Stimulated activated CD4-positive, alpha-beta T cell treated with anti-CD3 and anti-CD28 coated beads, TNF-alpha, amount 100 ng/mL, for 4 hours (primary cell): Measurements from ENCODE around the gene ECPAS.
"Not testable (repeated sequence)": the region's sequence is repeated elsewhere in the genome, so short reads cannot be mapped to it uniquely, and the experiment has no call there.

Experiments used
- DNase-seq, 3 experiments: peaks; one replicate each; pipeline ENCODE4 v3.0.0-alpha.2; 2020; ENCODE audit warnings: low read depth in 3 of 3

ECPAS gene

DNA sequence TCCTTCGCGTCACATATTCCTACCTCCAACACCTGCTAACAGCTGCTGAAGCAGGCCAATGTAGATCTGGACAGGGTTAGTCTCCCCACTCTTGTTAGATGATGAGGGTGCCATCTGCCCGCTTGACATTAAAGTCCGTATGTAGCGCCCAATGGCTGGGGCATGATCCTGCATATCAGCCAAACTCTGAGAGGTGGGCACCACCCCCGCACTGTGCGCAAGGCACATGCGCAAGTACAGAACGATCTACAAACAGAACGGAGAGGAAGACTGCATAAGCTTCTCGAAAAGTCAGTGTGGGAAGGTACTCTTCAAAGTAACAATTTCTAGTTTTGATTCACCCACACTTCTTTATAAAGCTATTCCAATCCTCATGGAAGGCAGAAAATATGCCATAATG, 69.8 kb downstream of the ECPAS start:
- no peak for DNase-seq

DNA sequence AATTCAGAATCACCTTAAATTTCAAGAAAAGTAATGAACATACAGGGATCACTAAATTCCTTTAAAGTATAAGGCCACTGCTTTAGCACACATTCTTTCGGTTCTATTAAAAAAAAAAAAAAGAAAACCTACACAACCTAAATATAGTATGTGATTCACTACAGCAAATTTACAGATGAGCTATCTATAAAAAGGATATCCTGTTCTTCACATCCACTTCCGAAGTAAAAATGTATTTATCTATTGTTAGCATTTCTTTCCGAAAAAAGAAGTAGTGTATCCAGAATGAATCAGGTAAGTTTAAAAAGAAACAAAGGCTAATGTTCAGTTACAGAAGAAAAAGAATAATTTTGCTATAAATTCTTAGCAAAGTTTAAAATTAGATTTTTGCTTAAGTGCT, 70.2 kb downstream of the ECPAS start:
- no peak for DNase-seq

DNA sequence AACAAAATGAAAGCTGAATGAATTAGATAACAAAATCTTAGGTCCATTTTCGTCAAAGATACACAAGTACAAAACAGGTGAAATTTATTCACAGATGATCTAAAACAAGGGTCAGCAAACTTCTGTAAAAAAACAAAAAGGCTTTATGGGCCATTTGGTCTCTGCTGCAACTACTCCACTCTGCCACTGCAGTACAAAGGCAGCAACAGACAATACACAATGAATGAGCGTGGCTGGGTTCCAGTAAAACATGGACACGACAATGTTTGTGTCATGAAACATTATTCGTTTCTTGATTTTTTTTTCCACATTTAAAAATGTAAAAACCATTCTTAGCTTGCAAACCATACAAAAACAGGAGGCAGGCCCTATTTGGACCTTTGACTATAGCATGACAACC, 71.9 kb downstream of the ECPAS start:
- DNase-seq = no peak

DNA sequence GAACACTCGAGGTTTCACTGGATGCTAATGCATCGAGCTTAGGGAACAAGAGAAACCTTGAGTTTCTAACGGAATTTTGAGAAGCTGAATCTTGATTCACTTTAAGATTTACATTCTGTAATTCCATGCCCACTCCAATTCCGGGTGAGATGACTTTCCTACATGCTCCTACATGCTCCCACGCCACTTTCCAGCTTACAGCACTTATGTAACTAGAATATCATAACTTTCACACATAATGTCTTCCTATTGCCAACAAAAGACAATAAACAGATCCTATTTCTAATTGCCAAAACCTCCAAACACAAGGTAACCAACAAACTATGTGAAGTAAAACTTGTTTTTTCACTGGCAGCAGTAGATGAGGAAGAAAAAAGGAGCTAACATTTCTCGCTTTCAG, 72.9 kb downstream of the ECPAS start:
- no peak for DNase-seq

DNA sequence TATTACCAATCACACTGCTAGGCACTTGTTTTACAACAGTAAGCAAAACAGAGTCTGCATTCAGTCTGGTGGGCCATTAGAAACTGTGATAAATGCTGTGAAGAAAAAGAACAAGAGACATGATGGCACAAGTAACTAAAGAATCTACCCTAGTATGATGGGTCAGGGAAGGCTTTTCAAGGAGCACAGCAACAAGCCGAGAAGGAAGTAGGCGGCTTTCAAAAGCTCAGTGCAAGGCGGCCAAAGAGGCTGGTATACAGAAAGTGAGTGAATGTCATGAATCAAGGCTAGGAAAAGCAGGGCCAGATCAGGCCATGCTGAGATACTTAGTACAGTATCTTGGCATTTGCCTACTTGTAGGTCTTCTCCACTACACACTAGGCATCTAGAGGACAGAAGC, 76.4 kb downstream of the ECPAS start:
- DNase-seq = no peak

DNA sequence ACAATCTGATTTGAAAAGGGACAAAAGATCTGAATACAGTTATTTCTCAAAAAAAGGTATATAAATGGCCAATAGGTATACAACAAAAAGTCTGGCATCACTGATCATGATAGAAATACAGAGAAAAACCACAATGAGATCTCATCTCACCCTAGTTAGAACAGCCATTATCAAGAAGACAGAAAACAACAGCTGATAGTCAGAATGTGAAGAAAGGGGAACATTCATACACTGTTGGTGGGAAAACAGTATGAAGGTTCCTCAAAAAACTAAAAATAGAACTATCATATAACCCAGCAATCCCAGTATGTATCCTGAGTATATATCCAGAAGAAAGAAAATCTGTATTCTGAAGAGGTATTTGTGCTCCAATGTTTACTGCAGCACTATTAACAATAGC, 78.5 kb downstream of the ECPAS start:
- no peak for DNase-seq

DNA sequence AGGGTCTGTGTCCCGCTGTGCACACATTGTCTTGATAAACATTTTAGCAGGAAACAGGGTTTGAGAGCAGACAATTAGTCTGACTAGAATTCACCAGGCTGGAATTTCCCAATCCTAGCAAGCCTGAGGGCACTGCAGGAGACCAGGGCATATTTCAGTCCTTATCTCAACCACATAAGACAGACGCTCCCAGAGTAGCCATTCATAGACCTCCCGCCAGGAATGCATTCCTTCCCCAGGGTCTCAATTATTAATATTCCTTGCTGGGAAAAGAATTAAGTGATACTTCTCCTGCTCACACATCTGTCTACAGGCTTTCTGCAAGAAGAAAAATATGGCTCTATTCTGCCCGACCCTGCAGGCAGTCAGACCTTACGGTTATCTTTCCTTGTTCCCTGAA, 82.7 kb downstream of the ECPAS start:
- DNase-seq = not testable (repeated sequence)

DNA sequence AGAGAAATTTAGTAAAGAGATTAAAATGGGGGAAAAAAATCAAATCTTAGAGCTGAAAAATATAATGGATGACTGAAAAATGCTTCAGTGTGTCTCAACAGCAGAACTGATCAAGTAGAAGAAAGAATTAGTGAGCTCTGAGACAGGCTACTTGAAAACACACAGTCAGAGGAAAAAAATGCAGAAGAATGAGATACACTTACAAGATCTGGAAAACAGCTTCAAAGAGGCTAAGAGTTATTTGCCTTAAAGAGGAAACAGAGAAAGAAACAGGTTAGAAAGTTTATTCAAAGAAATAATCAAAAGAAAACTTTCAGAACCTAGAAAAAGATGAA, 83.7 kb downstream of the ECPAS start:
- DNase-seq = no peak

DNA sequence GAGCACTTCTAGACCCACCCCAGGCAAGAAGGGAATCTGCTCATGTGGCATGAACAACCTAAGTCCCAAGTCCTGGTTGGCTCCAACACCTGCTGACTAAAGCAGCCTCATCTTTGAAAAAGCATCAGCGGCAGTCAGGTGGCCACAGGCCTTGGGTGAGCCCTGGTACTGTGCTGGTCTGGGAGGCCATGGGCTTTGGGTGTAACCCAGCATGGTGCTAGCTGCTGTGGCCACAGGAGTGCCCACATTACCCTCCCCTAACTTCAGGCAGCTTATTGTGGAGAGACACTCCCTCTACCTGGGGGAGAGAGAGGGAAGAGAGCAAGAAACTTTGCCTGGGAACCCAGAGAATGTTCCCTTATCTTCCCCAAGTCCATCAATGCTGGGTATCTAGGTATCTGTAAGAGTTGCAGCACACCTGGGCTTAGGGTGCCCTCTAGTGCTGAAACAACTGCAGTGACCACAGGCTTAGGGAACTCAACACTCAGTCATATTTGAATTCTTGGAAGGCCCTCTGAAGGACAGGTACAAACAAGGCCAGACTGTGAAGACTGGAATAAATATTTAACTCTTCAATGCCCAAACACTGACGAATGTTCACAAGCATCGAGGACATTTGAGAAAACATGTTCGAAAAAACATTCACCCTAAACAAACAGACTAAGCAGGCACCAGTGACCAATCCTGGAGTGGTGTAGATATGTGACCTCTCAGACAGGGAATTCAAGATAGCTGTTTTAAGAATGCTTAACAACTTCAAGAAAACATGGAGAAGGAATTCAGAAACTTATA, 84.2 kb downstream of the ECPAS start:
- no peak for DNase-seq

DNA sequence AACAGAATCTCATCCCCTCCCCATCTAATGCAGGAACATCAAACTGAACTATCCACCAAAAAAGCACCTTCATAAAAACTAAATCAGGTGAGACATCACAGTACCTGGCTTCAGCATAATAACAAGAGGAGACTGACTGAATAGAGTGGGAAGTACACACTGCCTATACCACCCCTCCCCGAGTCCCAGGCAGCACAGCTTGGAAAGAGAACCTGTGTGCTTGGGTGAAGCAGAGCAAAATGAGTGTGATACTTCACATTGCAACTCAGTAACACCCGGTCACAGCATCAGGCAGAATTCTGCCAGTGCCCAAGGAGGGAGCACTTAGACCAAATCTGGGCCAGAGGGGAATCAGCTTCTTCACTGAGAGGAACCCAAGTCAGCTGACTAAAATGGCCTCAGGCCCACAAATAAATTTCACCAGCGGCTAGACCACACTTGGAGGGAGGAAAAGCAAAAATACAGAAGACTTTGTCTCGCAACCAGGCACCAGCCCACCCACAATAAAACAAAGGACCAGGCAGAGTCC, 84.9 kb downstream of the ECPAS start:
- no peak for DNase-seq

DNA sequence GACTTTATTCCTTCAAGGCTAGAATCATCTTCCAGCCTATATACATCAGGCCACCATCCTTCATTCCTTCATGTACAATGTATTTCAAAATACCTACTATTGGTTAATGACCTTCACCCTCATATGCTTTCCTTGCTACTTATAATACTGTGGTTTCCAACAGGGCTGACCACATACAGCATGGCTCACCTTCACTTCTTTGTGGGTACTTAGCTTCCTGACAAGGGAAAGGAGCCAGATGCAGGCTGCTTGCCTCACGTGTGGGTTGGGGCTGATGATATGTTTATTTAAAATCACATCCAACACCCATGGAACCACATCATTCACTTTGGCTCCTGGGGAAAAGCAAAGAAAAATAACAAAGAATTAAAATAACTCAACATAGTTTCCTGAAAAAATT, 90.2 kb downstream of the ECPAS start:
- DNase-seq = no peak

DNA sequence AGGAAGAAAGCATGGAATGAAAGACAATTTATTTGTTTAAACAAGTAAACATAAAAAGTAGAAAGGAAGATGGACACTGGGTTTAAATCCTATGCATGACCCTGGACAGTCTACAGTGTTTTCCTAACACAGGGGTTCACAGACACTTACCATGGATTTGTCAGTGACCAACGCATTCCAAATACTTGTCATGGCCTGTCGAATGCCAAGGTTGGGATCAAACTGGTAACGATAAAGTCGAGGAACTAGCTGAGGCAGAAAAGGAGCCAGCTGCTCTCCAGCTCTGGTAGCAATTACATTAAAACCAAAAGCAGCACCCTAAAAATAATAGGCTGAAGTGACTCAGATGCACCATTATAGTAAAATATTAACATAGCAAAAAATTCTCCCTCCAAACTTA, 94.8 kb downstream of the ECPAS start:
- DNase-seq = no peak

DNA sequence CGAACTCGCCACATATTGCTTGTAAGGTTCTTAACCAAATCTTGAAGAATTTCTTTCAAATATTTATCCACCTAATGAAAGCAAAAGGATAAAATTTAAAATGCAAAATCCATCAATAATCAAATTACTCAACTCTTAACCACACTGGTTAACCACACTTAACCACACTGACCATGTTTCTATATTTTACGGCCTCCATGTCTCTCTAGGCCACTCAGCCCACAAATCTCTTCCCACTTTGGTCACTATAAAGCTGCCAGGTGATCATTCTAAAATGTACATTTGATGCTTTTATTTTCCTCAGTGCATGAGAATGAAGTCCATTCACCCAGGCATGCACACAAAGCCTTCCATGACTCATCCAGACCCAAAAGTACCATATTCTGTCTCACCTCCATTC, 97.8 kb downstream of the ECPAS start:
- no peak for DNase-seq

DNA sequence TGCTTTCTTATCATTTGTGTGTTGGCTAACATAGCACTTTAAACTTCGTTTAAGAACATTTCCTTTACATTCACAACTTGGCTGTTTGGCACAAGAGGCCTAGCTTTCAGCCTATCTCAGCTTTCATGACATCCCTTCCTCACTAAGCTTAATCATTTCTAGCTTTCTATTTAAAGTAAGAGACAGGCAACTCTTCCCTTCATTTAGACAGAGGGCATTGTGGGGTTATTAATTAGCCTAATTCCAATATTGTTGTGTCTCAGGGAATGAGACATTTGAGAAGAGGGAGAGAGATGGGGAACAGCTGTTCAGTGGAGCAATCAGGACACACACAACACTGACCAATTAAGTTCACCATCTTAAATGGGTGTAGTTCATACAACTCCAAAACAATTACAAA, 103.2 kb downstream of the ECPAS start:
- no peak for DNase-seq

DNA sequence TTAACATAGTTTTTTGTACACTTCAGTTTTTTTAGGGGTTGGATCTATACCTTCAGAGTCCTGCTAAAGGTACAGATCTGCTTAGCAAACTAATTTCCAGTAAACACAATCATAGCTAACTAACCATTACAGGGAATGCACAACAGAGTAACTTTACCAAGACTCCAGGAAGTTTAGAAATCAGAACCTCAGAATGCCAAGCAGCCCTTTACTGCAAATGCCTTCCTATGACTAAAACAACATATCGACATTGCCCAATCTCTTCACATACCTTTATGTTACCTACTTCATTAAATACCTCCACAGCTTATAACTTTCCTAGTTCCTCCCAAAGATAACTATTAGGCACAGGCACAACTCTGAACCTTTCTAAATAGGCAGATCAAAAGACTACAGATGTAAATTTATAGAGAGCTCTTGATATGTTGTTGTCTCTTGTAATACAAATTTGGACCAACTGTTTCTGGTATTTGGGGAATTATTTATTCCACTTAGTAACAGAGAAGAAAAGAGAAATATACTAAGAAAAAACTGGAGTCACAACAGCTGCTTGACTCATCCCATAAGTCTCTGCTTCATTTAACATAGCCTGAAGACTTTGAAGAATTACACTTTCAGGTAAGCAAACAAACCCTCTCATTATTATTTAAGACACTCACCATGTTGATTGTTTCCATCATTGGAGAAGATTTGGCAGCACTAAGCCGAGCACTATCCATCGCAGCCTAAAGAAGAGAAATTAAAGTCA, 108.2 kb downstream of the ECPAS start:
- DNase-seq = no peak

DNA sequence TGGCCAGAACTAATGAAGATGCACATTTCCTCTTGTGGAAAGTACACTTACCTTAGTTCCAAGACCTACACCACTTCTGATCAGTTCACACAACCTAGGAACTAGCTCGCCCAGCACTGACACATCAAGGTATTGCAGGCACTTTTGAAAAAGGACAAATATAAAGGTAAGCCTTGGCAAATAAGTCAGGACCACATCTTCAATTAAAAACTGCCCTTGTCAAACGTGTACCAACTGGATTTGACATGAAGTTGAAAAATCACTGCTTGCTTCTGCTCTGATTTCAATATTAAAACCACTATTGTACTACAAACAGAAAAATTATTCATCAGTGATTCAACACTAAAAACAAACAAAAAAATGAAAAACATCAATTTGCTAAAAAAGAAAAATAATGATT, 109.1 kb downstream of the ECPAS start:
- DNase-seq = no peak

DNA sequence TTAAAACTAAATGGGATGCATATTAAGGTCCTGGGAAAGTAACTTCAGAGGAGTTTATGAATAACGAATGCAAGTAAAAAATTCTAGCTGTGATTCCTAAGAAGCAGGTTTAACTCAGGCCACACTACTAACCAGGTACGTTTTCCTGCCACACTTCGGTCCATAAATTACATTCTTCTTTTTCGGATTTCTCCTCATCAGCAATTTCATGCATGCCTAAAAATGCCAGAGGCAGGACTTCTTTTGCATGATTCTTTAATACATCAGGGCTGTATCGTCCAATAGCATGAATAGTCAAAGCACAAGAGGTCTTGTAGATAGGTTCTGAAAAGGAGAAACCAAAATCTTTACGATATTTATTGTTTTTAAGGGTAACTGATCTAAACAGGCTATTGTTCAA, 111.9 kb downstream of the ECPAS start:
- DNase-seq = no peak

DNA sequence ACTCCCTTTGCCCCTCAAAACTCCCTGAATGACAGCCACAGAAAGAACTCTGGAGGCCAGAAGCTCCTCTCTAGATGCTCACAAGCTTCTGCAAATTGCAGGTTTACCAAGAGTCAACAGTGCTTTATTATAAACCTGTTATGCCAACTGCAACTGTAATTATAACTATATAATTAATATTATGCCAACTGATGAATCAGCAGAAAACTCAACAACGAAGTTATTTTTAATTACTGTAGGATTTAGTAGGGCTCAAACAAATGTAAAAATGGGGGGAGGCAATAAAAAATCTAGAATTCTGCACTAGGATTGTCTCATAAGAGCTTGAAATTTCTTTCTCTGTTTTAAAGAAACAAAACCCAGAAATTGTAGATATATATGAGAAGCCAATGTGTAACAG, 117.2 kb downstream of the ECPAS start:
- DNase-seq = no peak

DNA sequence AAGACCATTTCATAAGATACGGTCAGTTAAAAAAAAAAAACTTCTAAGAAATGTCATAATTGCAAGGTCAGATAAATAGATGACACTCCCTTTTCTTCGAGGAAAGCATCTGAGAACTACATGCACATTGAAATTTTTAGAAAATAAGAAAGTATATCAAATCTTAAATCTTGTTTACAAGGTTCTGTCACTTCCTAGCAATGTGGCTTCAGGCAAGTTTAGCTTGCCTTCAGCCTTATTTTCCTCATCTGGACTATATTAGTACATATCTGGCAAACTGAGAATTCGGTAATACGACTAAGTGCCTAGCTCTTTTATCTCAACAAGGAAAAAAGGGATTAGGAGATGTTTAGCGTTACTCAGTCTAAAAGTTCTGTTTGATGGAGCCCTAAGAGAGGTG, 121.7 kb downstream of the ECPAS start:
- no peak for DNase-seq

DNA sequence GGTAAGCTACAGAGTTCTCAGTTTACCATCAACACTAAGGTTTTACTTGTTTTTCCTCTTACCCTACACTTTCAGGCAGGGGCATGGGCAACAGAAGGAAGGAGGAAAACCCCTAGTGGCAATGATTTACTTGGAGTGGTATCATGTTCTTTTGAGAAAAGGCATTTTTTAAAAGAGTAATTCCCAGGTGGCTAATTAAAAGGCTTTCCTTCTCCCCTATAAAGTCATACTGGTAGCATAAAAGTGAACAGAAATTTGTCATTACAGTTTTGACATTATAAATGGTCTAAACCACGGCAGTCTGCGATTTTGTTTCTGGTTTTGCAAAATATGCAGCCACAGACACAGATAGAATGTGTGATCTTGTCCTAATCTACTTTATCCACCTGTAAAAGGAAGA, 123.3 kb downstream of the ECPAS start:
- no peak for DNase-seq

DNA sequence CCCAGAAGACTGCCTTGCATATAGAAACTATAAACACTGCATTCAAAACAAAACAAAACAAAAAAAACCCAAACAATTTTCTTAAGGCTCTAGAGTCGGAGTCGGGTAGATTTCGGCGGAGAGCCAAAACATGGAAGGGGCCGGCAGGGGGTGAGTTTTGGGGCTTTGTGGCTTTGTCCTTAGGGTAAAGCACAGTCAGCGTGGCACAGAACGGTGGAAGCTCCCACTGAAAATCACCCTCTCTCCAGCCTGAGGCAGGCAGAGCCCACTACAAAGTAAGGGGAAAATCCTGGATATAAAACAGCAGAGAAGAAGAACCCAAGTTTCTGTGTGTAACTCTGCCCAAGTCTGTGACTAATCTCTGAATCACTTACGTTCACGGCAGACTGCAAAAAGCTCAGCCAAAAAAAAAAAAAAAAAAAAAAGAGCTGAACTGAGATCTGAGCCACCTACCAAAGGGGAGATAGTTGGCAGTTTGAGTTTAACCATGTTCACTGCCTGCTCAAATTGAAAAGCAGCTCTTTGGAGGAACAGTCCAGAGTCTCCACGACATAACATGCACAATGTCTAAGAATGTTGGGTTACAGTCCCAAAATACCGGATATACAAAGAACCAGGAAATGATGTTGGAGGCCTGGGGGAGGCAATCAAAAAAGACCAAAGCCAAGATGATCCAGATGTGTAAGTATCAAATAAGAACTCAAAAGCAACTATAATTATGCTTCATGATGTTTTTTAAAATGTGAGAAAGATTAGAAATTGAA, 127.5 kb downstream of the ECPAS start:
- no peak for DNase-seq

DNA sequence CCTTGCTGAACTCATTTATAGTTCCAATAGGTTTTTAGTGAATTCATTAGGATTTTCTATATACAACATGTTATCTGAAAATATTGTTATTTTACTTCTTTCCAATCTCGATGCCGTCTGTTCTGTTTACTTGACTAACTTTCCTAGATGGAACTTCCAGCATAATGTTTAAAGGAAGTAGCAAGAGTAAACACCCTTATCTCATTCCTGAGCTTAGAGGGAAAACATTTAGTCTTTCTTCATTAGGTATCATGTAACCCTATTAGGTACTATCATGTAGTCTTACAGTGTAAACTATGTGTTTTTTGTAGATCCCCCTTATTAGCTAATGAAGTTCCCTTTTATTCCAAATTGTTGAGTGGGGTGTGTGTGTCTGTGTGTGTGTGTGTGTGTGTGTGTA, 131.6 kb downstream of the ECPAS start:
- no peak for DNase-seq

DNA sequence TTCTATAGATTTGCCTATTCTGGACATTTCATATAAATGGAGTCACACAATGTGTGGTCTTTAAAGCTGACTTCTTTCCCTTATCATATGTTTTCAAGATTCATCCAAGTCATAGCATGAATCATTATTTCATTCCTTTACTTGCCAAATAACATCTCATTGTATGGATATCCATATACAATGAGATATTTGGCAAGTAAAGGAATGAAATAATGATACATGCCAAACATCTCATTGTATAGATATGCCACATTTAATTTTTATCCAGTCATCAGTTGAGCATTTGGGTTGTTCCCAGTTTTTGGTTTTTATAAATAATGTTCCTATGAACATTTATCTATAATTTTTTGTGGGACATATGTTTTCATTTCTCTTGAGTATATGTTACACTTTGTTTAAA, 133.6 kb downstream of the ECPAS start:
- DNase-seq = no peak
